Skeletal muscle satellite cell (primary cell): ENCODE results near the gene TSPAN32.

Experiments used
- H3K27me3 ChIP-seq: 2 replicates; pipeline ENCODE4 v1.7.0; 2013; ENCODE audit warnings: low read length; ENCODE audit not compliant: control insufficient read depth, insufficient read depth
- H3K36me3 ChIP-seq: 2 replicates; pipeline ENCODE4 v1.7.0; 2013; ENCODE audit warnings: mild to moderate bottlenecking, control low read depth, low read length; ENCODE audit not compliant: insufficient read depth
- H3K4me1 ChIP-seq: 2 replicates; pipeline ENCODE4 v1.7.0; 2013; ENCODE audit warnings: low read length; ENCODE audit not compliant: control insufficient read depth, insufficient read depth
- H3K4me2 ChIP-seq: 2 replicates; pipeline ENCODE4 v1.7.0; 2013; ENCODE audit warnings: mild to moderate bottlenecking, low read length
- H3K4me3 ChIP-seq: 2 replicates; pipeline ENCODE4 v1.7.0; 2013; ENCODE audit warnings: low read length
- H3K9ac ChIP-seq: 2 replicates; pipeline ENCODE4 v1.7.0; 2013; ENCODE audit warnings: mild to moderate bottlenecking, low read depth, low read length, moderate library complexity
- H3K9me3 ChIP-seq: replicated peaks from 2 replicates; pipeline ENCODE4 v1.7.0; 2013; ENCODE audit warnings: mild to moderate bottlenecking, control low read depth, low read length

Gene TSPAN32

GRCh38 chr11:2302896-2303626, 1.2 kb downstream of the TSPAN32 start:
- Histone ChIP-seq H3K4me1 (peaks cover 14% of the 10 kb centered on the region), H3K27me3 (peaks cover 10% of the 10 kb centered on the region), H3K9me3 (no peaks in the 10 kb centered on the region), H3K4me2 (no peak overlapping the region), H3K4me3 (no peak overlapping the region), H3K36me3 (no peaks in the 10 kb centered on the region), H3K9ac (no peak overlapping the region)

DNA sequence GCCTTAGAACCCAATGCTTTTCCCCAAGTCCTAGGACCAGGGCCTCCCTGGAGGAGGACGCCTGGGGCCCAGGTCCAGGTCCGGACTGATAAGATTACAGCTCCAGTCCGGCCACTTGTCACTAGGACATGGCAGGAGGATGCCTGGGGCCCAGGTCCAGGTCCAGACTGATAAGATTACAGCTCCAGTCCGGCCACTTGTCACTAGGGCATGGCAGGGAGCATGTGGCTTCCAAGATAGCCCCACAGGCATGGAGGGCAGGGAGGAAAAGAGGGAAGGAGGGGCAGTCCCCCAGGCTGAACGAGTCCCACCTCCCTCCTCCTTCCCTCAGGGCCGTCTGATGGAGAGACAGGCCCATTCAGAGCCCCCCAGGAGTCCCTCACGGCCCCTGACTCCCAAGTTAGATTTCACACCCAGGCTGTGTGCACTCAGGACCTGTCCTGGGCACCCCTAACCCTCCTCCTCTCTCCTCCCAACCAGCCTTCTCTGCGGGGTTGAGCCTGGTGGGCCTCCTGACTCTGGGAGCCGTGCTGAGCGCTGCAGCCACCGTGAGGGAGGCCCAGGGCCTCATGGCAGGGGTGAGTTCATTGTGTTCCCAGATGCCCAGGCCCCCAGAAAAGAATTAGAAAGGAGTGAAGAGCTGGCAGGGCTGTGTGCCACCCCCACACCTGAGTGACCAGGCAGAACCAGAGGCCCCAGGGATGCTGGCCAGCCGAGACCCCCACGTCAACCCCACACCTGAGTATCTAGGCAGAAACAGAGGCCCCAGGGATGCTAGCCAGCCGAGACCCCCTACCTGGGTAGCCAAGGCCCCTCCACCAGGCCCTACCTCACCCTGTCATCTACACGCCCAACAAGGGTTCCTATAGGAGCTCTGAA, 2.1 kb downstream of the TSPAN32 start:
- Histone ChIP-seq H3K4me2 (no peak overlapping the region), H3K27me3 (peaks cover 10% of the 10 kb centered on the region), H3K9ac (no peak overlapping the region), H3K36me3 (no peaks in the 10 kb centered on the region), H3K4me3 (no peak overlapping the region), H3K4me1 (peaks cover 14% of the 10 kb centered on the region), H3K9me3 (no peaks in the 10 kb centered on the region)

GRCh38 chr11:2304506-2305139, 2.8 kb downstream of the TSPAN32 start:
- H3K4me1 ChIP-seq = peaks cover 14% of the 10 kb centered on the region
- no peaks in the 10 kb centered on the region for H3K9me3 ChIP-seq
- no peak overlapping the region for H3K4me2 ChIP-seq
- H3K27me3 ChIP-seq = peaks cover 6% of the 10 kb centered on the region
- no peak overlapping the region for H3K4me3 ChIP-seq
- H3K36me3 ChIP-seq = no peaks in the 10 kb centered on the region
- no peak overlapping the region for H3K9ac ChIP-seq

DNA sequence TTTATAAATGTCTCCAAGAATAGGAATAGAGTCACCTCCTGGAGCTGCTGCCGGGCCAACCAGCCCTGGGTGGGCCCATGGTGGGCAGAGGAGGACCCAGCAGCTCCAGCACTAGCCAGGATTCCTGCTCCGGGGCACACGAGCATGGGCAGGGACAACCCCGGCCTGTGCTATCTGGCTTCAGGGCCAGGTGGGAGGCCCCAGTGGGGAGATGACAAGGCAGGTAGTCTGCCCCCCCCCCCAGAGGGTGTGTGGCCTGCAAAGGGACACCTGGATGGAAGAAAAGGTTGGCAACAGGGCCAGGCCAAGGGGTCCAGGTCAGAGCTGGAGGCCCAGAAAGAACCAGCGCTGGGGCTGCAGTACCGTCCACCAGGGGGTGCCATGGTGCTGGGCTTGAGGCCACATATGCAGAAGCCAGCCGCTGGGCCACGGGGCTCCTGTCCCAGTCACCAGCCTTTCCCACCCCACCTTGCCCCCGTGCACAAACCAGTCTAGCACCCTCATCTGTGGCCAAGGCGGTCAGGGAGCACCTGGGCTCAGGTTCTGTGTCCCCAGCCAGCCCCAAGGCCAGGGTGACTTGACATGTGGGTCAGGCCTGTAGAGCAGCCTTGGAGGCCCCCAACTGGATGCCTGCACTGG, 3.4 kb downstream of the TSPAN32 start:
- Histone ChIP-seq H3K36me3 (no peaks in the 10 kb centered on the region), H3K9ac (no peak overlapping the region), H3K4me3 (no peak overlapping the region), H3K9me3 (no peaks in the 10 kb centered on the region), H3K4me2 (no peak overlapping the region), H3K27me3 (peaks cover 6% of the 10 kb centered on the region), H3K4me1 (peaks cover 14% of the 10 kb centered on the region)

DNA sequence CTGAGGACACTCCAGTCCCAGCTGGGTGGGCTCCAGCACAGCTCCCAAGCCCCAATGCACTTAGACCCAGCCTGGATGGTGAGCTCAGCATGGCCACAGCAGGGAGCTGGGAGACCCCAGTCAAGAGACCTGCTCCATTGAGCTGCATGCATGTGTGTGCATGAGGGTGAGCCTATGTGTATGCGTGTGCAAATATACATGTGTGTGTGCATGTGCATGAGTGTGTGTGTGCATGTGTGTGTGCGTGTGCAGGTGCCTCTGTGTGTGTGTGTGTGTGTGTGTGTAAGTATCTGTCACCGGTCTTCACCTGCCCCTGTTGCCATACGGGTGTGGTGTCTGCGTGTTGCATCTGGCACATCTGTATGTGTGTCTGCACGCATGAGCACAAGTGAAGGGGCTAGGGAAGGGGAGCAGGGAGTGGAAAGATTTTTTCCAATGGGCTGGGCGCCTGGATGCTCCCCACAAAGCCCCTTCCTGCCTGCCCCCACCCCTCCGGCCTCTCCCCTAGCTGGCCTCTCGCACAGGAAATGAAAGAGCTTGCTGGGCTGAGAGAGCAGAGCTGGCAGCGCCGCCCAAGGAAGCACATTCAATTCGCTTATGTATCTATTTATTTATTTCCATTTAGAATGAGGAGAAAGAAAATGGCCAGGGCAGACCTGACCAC, 4.1 kb downstream of the TSPAN32 start:
- Histone ChIP-seq H3K27me3 (peaks cover 6% of the 10 kb centered on the region), H3K4me2 (peak overlapping the region; percentile 24), H3K4me1 (peaks cover 14% of the 10 kb centered on the region), H3K36me3 (no peaks in the 10 kb centered on the region), H3K9ac (no peak overlapping the region), H3K4me3 (no peak overlapping the region), H3K9me3 (no peaks in the 10 kb centered on the region)

DNA sequence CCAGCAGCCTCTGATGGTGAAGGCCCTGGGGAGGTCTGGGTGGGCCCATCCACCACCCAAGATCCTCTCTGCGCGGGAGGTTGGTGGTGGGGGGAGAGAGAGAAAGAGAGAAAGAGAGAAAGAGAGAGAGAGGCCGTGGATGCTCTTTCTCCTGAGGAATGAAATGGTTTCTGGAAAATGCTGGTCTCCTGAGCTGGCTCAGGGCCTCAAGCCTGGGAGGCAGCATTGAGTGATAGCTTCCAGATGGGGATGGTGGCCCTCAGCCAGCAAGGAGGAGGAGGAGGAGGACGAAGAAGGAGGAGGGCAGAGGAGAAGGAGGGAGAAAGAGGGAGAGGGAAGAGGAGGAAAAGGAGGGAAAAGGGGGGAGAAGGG, 4.6 kb downstream of the TSPAN32 start:
- H3K4me2 ChIP-seq = peak overlapping the region; percentile 24
- no peak overlapping the region for H3K4me3 ChIP-seq
- H3K27me3 ChIP-seq = peaks cover 6% of the 10 kb centered on the region
- H3K4me1 ChIP-seq = peaks cover 14% of the 10 kb centered on the region
- no peaks in the 10 kb centered on the region for H3K36me3 ChIP-seq
- no peaks in the 10 kb centered on the region for H3K9me3 ChIP-seq
- no peak overlapping the region for H3K9ac ChIP-seq

GRCh38 chr11:2306877-2307500, 5.2 kb downstream of the TSPAN32 start:
- H3K9me3 ChIP-seq = no peaks in the 10 kb centered on the region
- no peak overlapping the region for H3K9ac ChIP-seq
- no peaks in the 10 kb centered on the region for H3K36me3 ChIP-seq
- peaks cover 6% of the 10 kb centered on the region for H3K27me3 ChIP-seq
- H3K4me3 ChIP-seq = no peak overlapping the region
- H3K4me1 ChIP-seq = peaks cover 16% of the 10 kb centered on the region
- no peak overlapping the region for H3K4me2 ChIP-seq

- peaks cover 3% of the 10 kb centered on the region for H3K27me3 ChIP-seq
- H3K9ac ChIP-seq = no peak overlapping the region
- H3K4me1 ChIP-seq = peaks cover 19% of the 10 kb centered on the region
- H3K9me3 ChIP-seq = no peaks in the 10 kb centered on the region
- H3K4me2 ChIP-seq = no peak overlapping the region
- no peaks in the 10 kb centered on the region for H3K36me3 ChIP-seq
- H3K4me3 ChIP-seq = no peak overlapping the region
Measured at GRCh38 chr11:2307501-2308331, 5.9 kb downstream of the TSPAN32 start.

- Histone ChIP-seq H3K9me3 (no peaks in the 10 kb centered on the region), H3K27me3 (no peaks in the 10 kb centered on the region), H3K4me3 (no peak overlapping the region), H3K4me1 (peaks cover 16% of the 10 kb centered on the region), H3K36me3 (no peaks in the 10 kb centered on the region), H3K9ac (no peak overlapping the region), H3K4me2 (no peak overlapping the region)
Measured at GRCh38 chr11:2308713-2309112, 6.9 kb downstream of the TSPAN32 start.
